Glutamatergic neuron (in vitro differentiated cells): ENCODE results near the gene NBEA. TPM values are rescaled to one million over a fixed set of nuclear protein-coding genes. Genes with fewer than 3 reads are reported as not detected.
"Not testable (repeated sequence)": the region's sequence is repeated elsewhere in the genome, so short reads cannot be mapped to it uniquely, and the experiment has no call there.

Source experiments
- DNase-seq: peaks from one replicate; pipeline ENCODE4 v3.0.0; 2022
- H3K27ac Mint-ChIP-seq: one replicate; pipeline ENCODE4 v1.8.0; 2020; ENCODE audit warnings: mild to moderate bottlenecking, mixed read lengths, inconsistent platforms; ENCODE audit not compliant: unreplicated experiment
- H3K27me3 Mint-ChIP-seq: one replicate; pipeline ENCODE4 v1.8.0; 2020; ENCODE audit warnings: mild to moderate bottlenecking, moderate library complexity, mixed read lengths, inconsistent platforms; ENCODE audit not compliant: unreplicated experiment
- H3K36me3 Mint-ChIP-seq: one replicate; pipeline ENCODE4 v1.8.0; 2020; ENCODE audit warnings: mild to moderate bottlenecking, mixed read lengths, inconsistent platforms; ENCODE audit not compliant: unreplicated experiment
- H3K4me1 Mint-ChIP-seq: one replicate; pipeline ENCODE4 v1.8.0; 2020; ENCODE audit warnings: mild to moderate bottlenecking, low read depth, mixed read lengths, inconsistent platforms; ENCODE audit not compliant: unreplicated experiment
- H3K4me3 Mint-ChIP-seq: one replicate; pipeline ENCODE4 v1.8.0; 2020; ENCODE audit warnings: mild to moderate bottlenecking, mixed read lengths, inconsistent platforms; ENCODE audit not compliant: unreplicated experiment
- H3K9me3 Mint-ChIP-seq: one replicate; pipeline ENCODE4 v1.8.0; 2020; ENCODE audit warnings: mild to moderate bottlenecking, moderate library complexity, mixed read lengths, inconsistent platforms; ENCODE audit not compliant: unreplicated experiment
- total RNA-seq: library from RNA; stranded (reverse); fragmentation: NEBNext Ultra II Directional; extraction: Animal tissue kit (Norgen Biotek cat#: 25700); gene quantifications from one replicate; pipeline ENCODE4 v1.2.1, GENCODE V29; 2021; ENCODE audit not compliant: unreplicated experiment
- TF ChIP-seq, protein P1 (sequence below): fragments of 200-600 bp; sonication (generic); IDR thresholded peaks from one replicate; pipeline ENCODE4 v1.5.0; 2021; ENCODE audit not compliant: partially characterized antibody, unreplicated experiment

Gene NBEA
- total RNA-seq, 1 donor from 2014 or later: 48.3 TPM

DNA sequence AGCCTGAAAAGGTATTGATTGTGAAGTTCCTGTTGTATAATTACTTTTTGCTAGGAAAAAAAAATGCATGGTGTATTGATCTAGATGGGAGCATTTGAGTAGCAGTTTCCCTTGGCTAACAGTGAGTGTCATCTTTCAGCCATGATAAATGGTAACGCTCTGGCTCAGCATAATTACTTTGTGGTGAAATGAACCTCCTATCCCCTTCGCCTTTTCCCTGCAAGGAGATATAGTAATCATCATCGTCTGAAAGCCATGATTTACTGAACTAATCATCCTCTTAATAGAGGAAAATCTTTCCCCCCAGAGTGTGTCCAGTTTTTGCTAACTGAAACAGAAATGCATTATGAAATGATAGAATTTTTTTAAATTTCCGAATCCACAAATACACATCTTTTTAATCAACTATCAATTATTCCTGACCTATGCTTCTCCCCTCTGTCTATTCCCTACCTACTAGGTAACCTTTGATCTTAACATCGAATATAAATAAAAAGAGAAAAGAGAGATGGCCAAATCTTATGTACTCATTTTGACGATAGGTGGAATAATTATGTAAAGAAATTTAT lies 445.7 kb downstream of the NBEA start:
- peaks cover 52% of the 10 kb centered on the region for H3K4me1 Mint-ChIP-seq

DNA sequence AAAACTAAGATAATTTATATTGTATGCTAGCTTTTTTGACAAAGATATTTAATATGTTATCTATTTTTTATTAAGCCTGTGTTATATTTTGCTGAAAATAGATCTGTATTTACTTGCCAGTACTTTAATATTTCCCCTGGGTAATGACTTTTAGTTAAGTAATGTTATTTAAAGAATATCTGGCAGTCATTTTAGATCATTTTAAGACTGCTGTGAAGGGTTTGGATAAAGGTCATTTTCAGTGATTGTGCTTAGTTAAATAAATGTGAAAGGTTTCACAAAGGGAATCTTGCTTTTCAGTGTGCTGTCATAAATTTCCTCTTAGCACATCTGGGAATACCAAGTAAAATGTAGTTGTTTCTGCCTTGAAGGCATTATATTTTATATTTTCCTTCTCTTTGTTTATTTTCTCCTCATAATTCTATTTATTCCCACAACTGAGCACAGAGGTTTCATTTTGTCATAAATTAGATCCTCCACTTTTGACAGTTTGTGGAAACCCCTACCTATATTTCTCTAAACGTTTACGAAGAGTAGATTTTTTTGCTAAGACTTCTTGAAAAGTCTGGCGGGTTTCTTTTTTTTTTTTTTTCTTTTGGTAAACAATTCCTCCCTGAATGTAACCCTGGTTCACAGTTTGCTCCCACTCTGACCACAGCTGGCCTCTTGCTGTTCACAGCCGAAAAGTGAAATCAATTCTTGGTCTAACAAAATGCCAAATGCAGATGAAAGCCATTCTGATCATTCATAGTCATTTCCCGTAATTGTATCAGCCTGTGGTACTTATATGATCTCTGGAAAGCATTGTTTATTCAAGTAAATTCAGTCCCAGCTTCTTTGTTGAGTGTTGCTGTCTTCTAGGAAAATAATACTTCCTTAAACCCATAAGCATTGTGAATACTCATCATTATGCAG lies 446.6 kb downstream of the NBEA start:
- Mint-ChIP-seq H3K36me3 (no peaks in the 10 kb centered on the region), H3K4me3 (peak overlapping the region; percentile 68), H3K4me1 (peaks cover 49% of the 10 kb centered on the region), H3K27me3 (no peaks in the 10 kb centered on the region), H3K9me3 (peaks cover 6% of the 10 kb centered on the region), H3K27ac (peak overlapping the region; percentile 92)
- DNase-seq: no peak
- TF ChIP-seq, protein P1, sequence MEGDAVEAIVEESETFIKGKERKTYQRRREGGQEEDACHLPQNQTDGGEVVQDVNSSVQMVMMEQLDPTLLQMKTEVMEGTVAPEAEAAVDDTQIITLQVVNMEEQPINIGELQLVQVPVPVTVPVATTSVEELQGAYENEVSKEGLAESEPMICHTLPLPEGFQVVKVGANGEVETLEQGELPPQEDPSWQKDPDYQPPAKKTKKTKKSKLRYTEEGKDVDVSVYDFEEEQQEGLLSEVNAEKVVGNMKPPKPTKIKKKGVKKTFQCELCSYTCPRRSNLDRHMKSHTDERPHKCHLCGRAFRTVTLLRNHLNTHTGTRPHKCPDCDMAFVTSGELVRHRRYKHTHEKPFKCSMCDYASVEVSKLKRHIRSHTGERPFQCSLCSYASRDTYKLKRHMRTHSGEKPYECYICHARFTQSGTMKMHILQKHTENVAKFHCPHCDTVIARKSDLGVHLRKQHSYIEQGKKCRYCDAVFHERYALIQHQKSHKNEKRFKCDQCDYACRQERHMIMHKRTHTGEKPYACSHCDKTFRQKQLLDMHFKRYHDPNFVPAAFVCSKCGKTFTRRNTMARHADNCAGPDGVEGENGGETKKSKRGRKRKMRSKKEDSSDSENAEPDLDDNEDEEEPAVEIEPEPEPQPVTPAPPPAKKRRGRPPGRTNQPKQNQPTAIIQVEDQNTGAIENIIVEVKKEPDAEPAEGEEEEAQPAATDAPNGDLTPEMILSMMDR: no peak

More for the DNA sequence above, 445.7 kb downstream of the NBEA start:
- H3K4me3 Mint-ChIP-seq: peak overlapping the region; percentile 71
- H3K27ac Mint-ChIP-seq: peak overlapping the region; percentile 93
- peaks cover 6% of the 10 kb centered on the region for H3K9me3 Mint-ChIP-seq
- H3K27me3 Mint-ChIP-seq: no peaks in the 10 kb centered on the region
- TF ChIP-seq, protein P1: no peak
- no peaks in the 10 kb centered on the region for H3K36me3 Mint-ChIP-seq
- no peak for DNase-seq

DNA sequence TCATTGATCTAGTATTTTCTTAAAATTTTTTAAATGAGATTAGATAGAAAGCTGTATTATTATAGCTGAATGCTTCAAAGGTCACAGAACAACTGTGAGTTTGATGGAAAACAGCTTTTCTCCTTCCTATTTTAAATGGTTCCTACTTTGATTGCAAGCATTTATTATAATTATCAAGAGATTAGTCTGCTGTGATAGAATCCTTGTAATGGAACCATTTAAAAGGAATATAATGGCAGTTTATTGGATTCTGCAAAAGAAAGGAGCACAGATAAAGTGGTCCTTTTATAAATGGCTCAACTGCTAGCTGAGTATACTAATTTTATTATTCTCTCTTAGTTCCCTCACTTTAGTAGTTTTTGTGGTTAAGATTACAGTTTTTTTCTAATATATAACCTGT lies 447.5 kb downstream of the NBEA start:
- Mint-ChIP-seq H3K27me3 (no peaks in the 10 kb centered on the region), H3K9me3 (peaks cover 3% of the 10 kb centered on the region), H3K36me3 (no peaks in the 10 kb centered on the region), H3K4me1 (peaks cover 55% of the 10 kb centered on the region), H3K4me3 (no peak overlapping the region), H3K27ac (peak overlapping the region; percentile 88)
- TF ChIP-seq, protein P1: no peak
- DNase-seq: no peak

DNA sequence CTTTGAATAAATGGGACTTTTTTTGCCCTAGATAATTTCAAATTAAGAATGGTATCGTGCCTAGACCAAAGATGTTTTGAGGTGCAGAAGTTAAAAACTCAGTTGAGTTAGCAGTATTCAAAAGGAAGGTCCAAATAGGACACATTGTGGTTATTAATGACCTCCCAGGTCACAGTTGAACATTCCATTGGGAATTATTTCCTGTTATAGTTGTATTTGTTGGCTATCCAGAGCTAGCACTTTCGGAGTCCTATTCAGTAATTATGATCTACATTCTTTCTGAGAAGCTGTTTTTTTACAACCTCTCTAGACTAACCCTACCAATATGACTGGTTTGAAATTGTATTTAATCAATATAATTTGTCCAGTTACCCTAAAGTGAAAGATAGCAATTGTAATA lies 450.7 kb downstream of the NBEA start:
- no peak overlapping the region for H3K27ac Mint-ChIP-seq
- peaks cover 1% of the 10 kb centered on the region for H3K27me3 Mint-ChIP-seq
- peak overlapping the region; percentile 3 for H3K4me3 Mint-ChIP-seq
- TF ChIP-seq, protein P1: no peak
- H3K4me1 Mint-ChIP-seq: peaks cover 46% of the 10 kb centered on the region
- DNase-seq: no peak
- peaks cover 8% of the 10 kb centered on the region for H3K36me3 Mint-ChIP-seq
- H3K9me3 Mint-ChIP-seq: no peaks in the 10 kb centered on the region

DNA sequence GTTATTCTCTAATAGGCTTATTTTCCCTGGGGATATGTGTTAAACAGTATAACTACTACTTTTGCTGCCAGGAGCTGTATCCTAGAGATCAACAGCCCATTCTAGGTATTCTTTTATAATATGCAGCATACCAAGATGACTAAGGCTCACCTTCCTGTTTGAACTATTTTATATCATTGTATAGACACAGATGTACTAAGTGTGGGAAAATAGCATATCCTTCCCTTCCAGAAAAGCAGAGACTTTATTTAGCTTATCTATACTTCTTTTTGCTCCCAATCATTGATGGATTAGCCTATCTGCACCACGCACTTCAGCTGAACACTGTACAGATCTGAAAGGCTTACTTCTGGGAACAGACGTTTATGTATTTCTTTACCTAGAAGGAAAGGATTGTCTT lies 451.8 kb downstream of the NBEA start:
- peaks cover 39% of the 10 kb centered on the region for H3K4me1 Mint-ChIP-seq
- H3K27me3 Mint-ChIP-seq: peaks cover 1% of the 10 kb centered on the region
- no peak overlapping the region for H3K27ac Mint-ChIP-seq
- H3K4me3 Mint-ChIP-seq: no peak overlapping the region
- DNase-seq: no peak
- TF ChIP-seq, protein P1: no peak
- H3K36me3 Mint-ChIP-seq: peaks cover 18% of the 10 kb centered on the region
- peaks cover 2% of the 10 kb centered on the region for H3K9me3 Mint-ChIP-seq

DNA sequence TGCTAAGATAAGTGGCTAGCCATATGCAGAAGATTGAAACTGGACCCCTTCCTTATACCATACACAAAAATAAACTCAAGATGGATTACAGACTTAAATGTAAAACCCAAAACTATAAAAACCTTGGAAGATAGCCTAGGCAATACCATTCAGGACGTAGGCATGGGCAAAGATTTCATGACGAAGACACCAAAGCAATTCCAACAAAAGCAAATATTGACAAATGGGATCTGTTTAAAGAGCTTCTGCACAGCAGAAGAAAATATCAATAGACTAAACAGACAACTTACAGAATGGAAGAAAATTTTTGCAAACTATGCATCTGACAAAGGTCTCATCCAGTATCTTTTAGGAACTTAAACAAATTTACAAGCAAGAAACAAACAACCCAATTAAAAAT lies 466.2 kb downstream of the NBEA start:
- not testable (repeated sequence) for H3K27me3 Mint-ChIP-seq, H3K36me3 Mint-ChIP-seq, H3K4me3 Mint-ChIP-seq, H3K27ac Mint-ChIP-seq, H3K9me3 Mint-ChIP-seq, H3K4me1 Mint-ChIP-seq, DNase-seq
